H1 (cell line): ENCODE results near the gene IRGQ. TPM values are rescaled to one million over a fixed set of nuclear protein-coding genes. Genes with fewer than 3 reads are reported as not detected.

ENCODE experiments used
- CTCF ChIA-PET: fragments of 300-600 bp; sonication (Branson Sonifier 250); formaldehyde crosslinking; loops from one replicate; lab custom pipeline; 2021; ENCODE audit not compliant: partially characterized antibody; lab: Charles Lee
- POLR2A ChIA-PET: fragments of 300-600 bp; sonication (Branson Sonifier 250); formaldehyde crosslinking; loops from one replicate; lab custom pipeline; 2021; ENCODE audit warnings: inconsistent platforms; ENCODE audit not compliant: partially characterized antibody; lab: Charles Lee
- DNase-seq, 2 experiments: peaks; one replicate each; pipeline versions ENCODE4 v3.0.0 to v3.0.0-alpha.2; 2010 to 2022; ENCODE audit warnings: low spot score in 2 of 2, low read depth in 1 of 2, mixed read lengths in 1 of 2
- FAIRE-seq: peaks from 2 replicates; lab custom pipeline; 2011; peaks lifted over from hg19 to GRCh38; lab: Jason Lieb, UNC
- H2AFZ ChIP-seq: 2 replicates; pipeline ENCODE4 v1.8.1; 2012; ENCODE audit warnings: low read length, inconsistent platforms
- H2AK5ac ChIP-seq: 2 replicates; pipeline ENCODE4 v1.6.1; 2013; ENCODE audit warnings: low read depth, low read length
- H2BK120ac ChIP-seq: replicated peaks from 2 replicates; pipeline ENCODE3; 2013; ENCODE audit warnings: low read depth, low read length, inconsistent platforms
- H2BK12ac ChIP-seq: 2 replicates; pipeline ENCODE4 v1.6.1; 2013; ENCODE audit warnings: low read depth, low read length
- H2BK15ac ChIP-seq: 2 replicates; pipeline ENCODE4 v1.6.1; 2013; ENCODE audit warnings: low read length
- H2BK20ac ChIP-seq: 2 replicates; pipeline ENCODE4 v1.6.1; 2013; ENCODE audit warnings: low read length
- H2BK5ac ChIP-seq: 2 replicates; pipeline ENCODE4 v1.6.1; 2013; ENCODE audit warnings: low read depth, low read length
- H3K14ac ChIP-seq: 2 replicates; pipeline ENCODE4 v1.6.1; 2013; ENCODE audit warnings: inconsistent platforms; ENCODE audit not compliant: insufficient read length
- H3K18ac ChIP-seq: 2 replicates; pipeline ENCODE4 v1.6.1; 2013; ENCODE audit warnings: low read length; ENCODE audit errors: extremely low read depth
- H3K23ac ChIP-seq: 2 replicates; pipeline ENCODE4 v1.6.1; 2013; ENCODE audit warnings: inconsistent platforms; ENCODE audit not compliant: insufficient read length
- H3K23me2 ChIP-seq: 2 replicates; pipeline ENCODE4 v1.6.1; 2013; ENCODE audit warnings: low read depth, low read length
- H3K27ac ChIP-seq: 2 replicates; pipeline ENCODE4 v1.6.1; 2011; ENCODE audit warnings: low read depth, low read length, inconsistent platforms
- H3K27me3 ChIP-seq, 4 experiments: replicated peaks in 1 of 4; 1 replicate in 1 of 4; 2 replicates in 3 of 4; pipeline versions ENCODE4 v1.6.1 to v1.8.1; 2011 to 2013; ENCODE audit warnings: low read length in 3 of 4, mild to moderate bottlenecking in 3 of 4, inconsistent platforms in 2 of 4, mixed read lengths in 2 of 4, moderate library complexity in 1 of 4; ENCODE audit not compliant: control insufficient read depth in 3 of 4, insufficient read depth in 3 of 4; ENCODE audit errors: extremely low read depth in 1 of 4
- H3K36me3 ChIP-seq, 4 experiments: 2 replicates each; pipeline versions ENCODE4 v1.6.1 to v1.8.1; 2011 to 2013; ENCODE audit warnings: mild to moderate bottlenecking in 4 of 4, low read length in 3 of 4, moderate library complexity in 2 of 4, control low read depth in 1 of 4, inconsistent platforms in 1 of 4; ENCODE audit not compliant: insufficient read depth in 4 of 4, control insufficient read depth in 2 of 4
- H3K4ac ChIP-seq: replicated peaks from 2 replicates; pipeline ENCODE3; 2013; ENCODE audit warnings: low read length, low read depth, mixed read lengths, inconsistent platforms; ENCODE audit not compliant: insufficient read length
- H3K4me1 ChIP-seq, 4 experiments: replicated peaks in 1 of 4; 1 replicate in 1 of 4; 2 replicates in 3 of 4; pipeline versions ENCODE4 v1.6.1 to v1.8.1; 2011 to 2013; ENCODE audit warnings: low read length in 3 of 4, inconsistent platforms in 2 of 4, mixed read lengths in 1 of 4; ENCODE audit not compliant: insufficient read depth in 4 of 4, control insufficient read depth in 3 of 4
- H3K4me2 ChIP-seq, 2 experiments: 2 replicates each; pipeline versions ENCODE4 v1.6.1 to v1.8.1; 2011 to 2013; ENCODE audit warnings: low read depth in 2 of 2, low read length in 2 of 2, control low read depth in 1 of 2, inconsistent platforms in 1 of 2, mild to moderate bottlenecking in 1 of 2; ENCODE audit not compliant: insufficient read depth in 1 of 2
- H3K4me3 ChIP-seq, 4 experiments: fragments of 200-600, 300-600 bp in 1 of 4; sonication (generic), shearing (Covaris generic), sonication (Bioruptor Twin) in 1 of 4; 2 replicates each; pipeline versions ENCODE4 v1.5.1 to v1.8.1; 2011 to 2016; ENCODE audit warnings: low read length in 4 of 4, low read depth in 3 of 4, control low read depth in 2 of 4, inconsistent platforms in 2 of 4, mild to moderate bottlenecking in 2 of 4, mixed read lengths in 1 of 4, moderate library complexity in 1 of 4; ENCODE audit not compliant: insufficient read depth in 2 of 4; ENCODE audit errors: extremely low read depth in 1 of 4
- H3K56ac ChIP-seq: replicated peaks from 2 replicates; pipeline ENCODE3; 2013; ENCODE audit warnings: low read depth, mild to moderate bottlenecking, mixed read lengths, low read length, inconsistent platforms; ENCODE audit not compliant: insufficient read length
- H3K79me1 ChIP-seq: 2 replicates; pipeline ENCODE4 v1.6.1; 2013; ENCODE audit warnings: low read depth, low read length, control low read depth
- H3K79me2 ChIP-seq, 2 experiments: 2 replicates each; pipeline versions ENCODE4 v1.6.1 to v1.8.1; 2012 to 2013; ENCODE audit warnings: low read length in 2 of 2, mild to moderate bottlenecking in 2 of 2, inconsistent platforms in 1 of 2; ENCODE audit not compliant: insufficient read depth in 2 of 2, control insufficient read depth in 1 of 2
- H3K9ac ChIP-seq, 4 experiments: replicated peaks in 1 of 4; 1 replicate in 1 of 4; 2 replicates in 3 of 4; pipeline versions ENCODE4 v1.6.1 to v1.8.1; 2011 to 2013; ENCODE audit warnings: low read depth in 3 of 4, low read length in 3 of 4, control low read depth in 2 of 4, mild to moderate bottlenecking in 2 of 4, moderate library complexity in 2 of 4, inconsistent platforms in 1 of 4; ENCODE audit errors: extremely low read depth in 1 of 4
- H3K9me3 ChIP-seq, 2 experiments: 2 replicates each; pipeline versions ENCODE4 v1.6.1 to v1.8.1; 2012 to 2013; ENCODE audit warnings: mild to moderate bottlenecking in 2 of 2, moderate library complexity in 2 of 2, control low read depth in 1 of 2, inconsistent platforms in 1 of 2, low read depth in 1 of 2, low read length in 1 of 2, mixed read lengths in 1 of 2; ENCODE audit not compliant: insufficient read depth in 2 of 2
- H4K20me1 ChIP-seq, 2 experiments: replicated peaks in 1 of 2; 2 replicates each; pipeline versions ENCODE3 to v1.8.1; 2011 to 2013; ENCODE audit warnings: inconsistent platforms in 2 of 2, low read length in 2 of 2, mild to moderate bottlenecking in 1 of 2; ENCODE audit not compliant: insufficient read depth in 2 of 2, control insufficient read depth in 1 of 2
- H4K5ac ChIP-seq: 2 replicates; pipeline ENCODE4 v1.6.1; 2013; ENCODE audit warnings: low read length, low read depth, mixed read lengths, inconsistent platforms; ENCODE audit not compliant: insufficient read length
- H4K8ac ChIP-seq: 2 replicates; pipeline ENCODE4 v1.8.0; 2013; ENCODE audit warnings: mild to moderate bottlenecking, moderate library complexity, low read length, inconsistent platforms; ENCODE audit not compliant: insufficient read depth; ENCODE audit errors: extremely low read depth
- H4K91ac ChIP-seq: replicated peaks from 2 replicates; pipeline ENCODE3; 2013; ENCODE audit warnings: low read length, mixed read lengths, inconsistent platforms; ENCODE audit not compliant: insufficient read length
- TAF1 ChIP-seq: IDR thresholded peaks from 2 replicates; pipeline ENCODE4 v1.6.1; 2011; ENCODE audit warnings: mild to moderate bottlenecking, low read depth, low read length
- TBP ChIP-seq: IDR thresholded peaks from 2 replicates; pipeline ENCODE4 v1.6.1; 2011; ENCODE audit warnings: low read depth, low read length, improper control_type of control experiment
- WGBS, 2 experiments: shearing (Covaris generic) in 1 of 2; methylation state at CpG; one replicate each; pipeline versions ENCODE4 v1.1.6 to v1.1.7; 2013 to 2015; ENCODE audit warnings: low lambda C conversion rate in 2 of 2, mixed read lengths in 2 of 2, inconsistent platforms in 1 of 2, low coverage in 1 of 2, missing lambda C conversion rate in 1 of 2; ENCODE audit not compliant: insufficient replicate concordance in 2 of 2, insufficient coverage in 1 of 2, insufficient read length in 1 of 2; ENCODE audit errors: extremely low coverage in 1 of 2, missing lambda C conversion rate in 1 of 2; 5-methylcytosine and 5-hydroxymethylcytosine counted together
- polyA plus RNA-seq, 7 experiments: library from polyadenylated mRNA; depleted of rRNA in 3 of 7; stranded (reverse) in 5 of 7; unstranded in 2 of 7; fragments of >200 nt in 5 of 7; fragments of 200-250 nt in 2 of 7; gene quantifications; 1 replicate in 5 of 7; 2 replicates in 1 of 7; 4 replicates in 1 of 7; pipeline versions ENCODE4 v1.2.1 to v1.2.3, GENCODE V29; 2011 to 2013; ENCODE audit warnings: missing spikeins in 2 of 7, mixed read lengths in 2 of 7
- total RNA-seq: library from RNA; stranded (reverse); fragmentation: NEBNext Ultra II Directional; extraction: Animal tissue kit (Norgen Biotek cat#: 25700); gene quantifications from 2 replicates; pipeline ENCODE4 v1.2.1, GENCODE V29; 2021

Gene IRGQ
- total and polyA plus RNA-seq, 2 of the 8 experiments (the other 6 are each of a cell fraction or from before 2014, with no cell fraction given): 16.0 to 42.9 TPM

DNA sequence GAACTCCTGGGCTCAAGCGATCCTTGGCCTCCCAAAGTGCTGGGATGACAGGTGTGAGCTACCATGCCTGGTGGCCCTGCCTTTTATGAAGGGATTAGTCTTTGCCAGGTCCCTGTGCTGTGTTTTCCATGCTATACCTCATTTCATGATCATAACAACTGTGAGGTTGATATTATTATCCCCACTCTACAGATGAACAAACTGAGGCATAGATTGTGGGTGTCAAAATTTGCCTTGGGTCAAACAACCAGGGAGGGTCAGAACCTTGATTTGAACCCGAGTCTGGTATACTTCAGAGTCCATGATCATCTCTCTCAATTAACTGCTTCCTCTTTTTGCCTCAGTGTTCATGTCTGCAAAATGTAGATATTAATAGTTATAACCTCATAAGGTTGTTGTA is 13.4 kb downstream of the IRGQ start:
- Histone ChIP-seq H2BK120ac (no peak overlapping the region), H3K27ac (no peak overlapping the region), H3K79me2 (no peaks in the 10 kb centered on the region), H3K56ac (no peak overlapping the region), H4K91ac (no peak overlapping the region), H3K4me3 (no peak overlapping the region), H2BK15ac (no peak overlapping the region), H4K20me1 (peaks cover 0 to 4% of the 10 kb centered on the region in 2 experiments), H4K8ac (no peak overlapping the region), H3K18ac (no peak overlapping the region), H2BK5ac (no peak overlapping the region), H3K9ac (no peak overlapping the region), H3K36me3 (peaks cover 0 to 4% (median 0%) of the 10 kb centered on the region in 4 experiments; a peak in 2 of 8 replicates), H3K23me2 (peaks cover 16% of the 10 kb centered on the region), H3K9me3 (no peaks in the 10 kb centered on the region), H3K79me1 (peaks cover 5% of the 10 kb centered on the region; the same call in 1 of the 2 replicates), H3K23ac (no peak overlapping the region), H2AK5ac (no peak overlapping the region), H3K4me1 (peaks cover 0 to 7% (median 3%) of the 10 kb centered on the region in 4 experiments; a peak in 5 of 7 replicates), H2AFZ (no peak overlapping the region), H3K4ac (no peak overlapping the region), H2BK20ac (no peak overlapping the region), H3K14ac (no peak overlapping the region), H3K4me2 (no peak overlapping the region), H4K5ac (no peak overlapping the region), H2BK12ac (no peak overlapping the region), H3K27me3 (no peaks in the 10 kb centered on the region)
- POLR2A ChIA-PET: interaction anchor here (0.6 to 3.6 kb wide), 4 partner anchors 7 to 15 kb away, joined by 3 to 22 read pairs (median 9); no protein-coding TSS in a partner anchor
- DNase-seq: no peak
- no peak for FAIRE-seq
- CTCF ChIA-PET: interaction anchor here (0.7 to 6.9 kb wide), 6 partner anchors 8 to 80 kb away, joined by 3 to 45 read pairs (median 4); partner anchors contain the start of gene IRGQ
- WGBS, 2 experiments: 72% methylated on average over 2 of the region's 2 CpGs; no CpG with 5 or more reads in 1 of the 2 experiments
- no peak for TF ChIP-seq TAF1
- TF ChIP-seq TBP: no peak
